Stimulated activated CD8-positive, alpha-beta memory T cell treated with anti-CD3 and anti-CD28 coated beads, Interleukin-15, amount 100 ng/mL, for 24 hours (primary cell): Measurements from ENCODE around the gene ZMIZ2.
"Not testable (repeated sequence)": the region's sequence is repeated elsewhere in the genome, so short reads cannot be mapped to it uniquely, and the experiment has no call there.

Experiments used
- DNase-seq: peaks from one replicate; pipeline ENCODE4 v3.0.0-alpha.2; 2020; ENCODE audit warnings: low read depth

The ZMIZ2 gene, protein sequence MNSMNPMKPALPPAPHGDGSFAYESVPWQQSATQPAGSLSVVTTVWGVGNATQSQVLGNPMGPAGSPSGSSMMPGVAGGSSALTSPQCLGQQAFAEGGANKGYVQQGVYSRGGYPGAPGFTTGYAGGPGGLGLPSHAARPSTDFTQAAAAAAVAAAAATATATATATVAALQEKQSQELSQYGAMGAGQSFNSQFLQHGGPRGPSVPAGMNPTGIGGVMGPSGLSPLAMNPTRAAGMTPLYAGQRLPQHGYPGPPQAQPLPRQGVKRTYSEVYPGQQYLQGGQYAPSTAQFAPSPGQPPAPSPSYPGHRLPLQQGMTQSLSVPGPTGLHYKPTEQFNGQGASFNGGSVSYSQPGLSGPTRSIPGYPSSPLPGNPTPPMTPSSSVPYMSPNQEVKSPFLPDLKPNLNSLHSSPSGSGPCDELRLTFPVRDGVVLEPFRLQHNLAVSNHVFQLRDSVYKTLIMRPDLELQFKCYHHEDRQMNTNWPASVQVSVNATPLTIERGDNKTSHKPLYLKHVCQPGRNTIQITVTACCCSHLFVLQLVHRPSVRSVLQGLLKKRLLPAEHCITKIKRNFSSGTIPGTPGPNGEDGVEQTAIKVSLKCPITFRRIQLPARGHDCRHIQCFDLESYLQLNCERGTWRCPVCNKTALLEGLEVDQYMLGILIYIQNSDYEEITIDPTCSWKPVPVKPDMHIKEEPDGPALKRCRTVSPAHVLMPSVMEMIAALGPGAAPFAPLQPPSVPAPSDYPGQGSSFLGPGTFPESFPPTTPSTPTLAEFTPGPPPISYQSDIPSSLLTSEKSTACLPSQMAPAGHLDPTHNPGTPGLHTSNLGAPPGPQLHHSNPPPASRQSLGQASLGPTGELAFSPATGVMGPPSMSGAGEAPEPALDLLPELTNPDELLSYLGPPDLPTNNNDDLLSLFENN

DNA sequence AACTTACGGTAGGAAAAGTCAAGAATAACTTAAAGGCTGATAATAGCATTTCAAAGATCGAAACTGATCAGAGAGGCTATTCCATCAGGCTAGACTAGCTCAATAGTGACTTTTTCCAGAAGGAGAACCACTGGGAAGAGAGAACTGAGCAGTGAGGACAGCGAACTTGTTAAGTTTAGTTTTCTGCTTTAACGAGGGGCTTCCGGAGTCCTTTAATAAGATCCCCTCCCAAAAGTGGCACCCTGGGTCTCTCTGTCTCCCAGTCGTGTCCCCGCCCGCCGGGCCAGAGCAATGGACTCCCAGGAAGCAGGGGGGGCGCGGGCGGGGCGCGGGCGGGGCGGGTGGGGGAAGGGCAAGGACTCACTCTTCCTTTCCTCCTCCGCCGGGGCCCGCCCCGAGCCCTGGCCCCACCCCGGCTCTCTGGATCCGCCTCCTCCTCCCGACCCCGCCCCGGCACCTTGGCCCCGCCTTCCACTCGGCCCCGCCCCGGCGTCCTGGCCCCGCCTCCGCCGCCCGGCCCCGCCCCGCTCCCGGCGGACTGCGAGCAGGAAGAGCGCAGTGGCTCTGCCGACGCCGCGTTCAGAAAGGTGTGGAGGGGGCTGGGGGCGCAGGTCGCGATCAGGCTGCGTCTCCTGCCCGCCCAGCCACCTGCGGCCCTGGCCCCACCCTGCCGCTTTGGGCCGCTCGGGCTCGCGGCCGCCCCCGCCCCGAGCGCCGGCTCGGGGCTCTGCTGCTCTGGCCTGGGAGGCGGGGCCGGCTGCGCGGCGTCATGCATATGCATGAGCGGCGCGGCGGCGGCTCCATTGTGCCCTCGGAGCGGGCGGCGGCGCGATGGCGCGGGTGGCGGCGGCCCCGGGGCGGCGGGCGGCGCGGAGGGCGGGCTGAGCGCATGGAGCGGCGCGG, at the start of gene ZMIZ2:
TSS of gene ZMIZ2 (plus strand) at position 803 of the 903 bp plus-strand sequence. CDS start 7,403 bp downstream, outside the sequence.
- peak; percentile 96 for DNase-seq

GRCh38 chr7:44699598-44699997, 49.0 kb upstream of the ZMIZ2 start:
- not testable (repeated sequence) for DNase-seq

DNA sequence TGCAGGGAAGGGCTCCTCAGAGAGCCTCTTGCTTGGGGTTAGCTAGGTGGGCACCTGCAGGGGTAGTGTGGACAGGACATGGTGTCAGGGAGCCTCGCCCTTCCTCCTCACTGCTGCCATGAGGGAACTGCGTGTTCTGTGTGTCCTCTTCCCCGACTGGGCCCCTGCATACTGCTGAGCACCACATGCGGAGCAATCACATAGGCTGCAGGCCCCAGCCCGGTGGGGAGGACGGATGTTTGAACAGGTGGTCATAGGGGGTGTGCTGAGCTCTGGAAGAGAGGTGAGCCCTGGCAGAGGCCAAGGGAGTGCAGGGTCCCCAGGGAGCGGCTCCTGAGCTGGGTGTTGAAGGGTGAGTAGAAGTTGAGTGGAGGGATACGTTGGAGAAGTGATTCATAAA, 48.3 kb upstream of the ZMIZ2 start:
- DNase-seq, result no peak

- not testable (repeated sequence) for DNase-seq
Observed at GRCh38 chr7:44703391-44703790, 45.3 kb upstream of the ZMIZ2 start.

GRCh38 chr7:44703921-44704320, 44.7 kb upstream of the ZMIZ2 start:
- DNase-seq, result no peak

DNA sequence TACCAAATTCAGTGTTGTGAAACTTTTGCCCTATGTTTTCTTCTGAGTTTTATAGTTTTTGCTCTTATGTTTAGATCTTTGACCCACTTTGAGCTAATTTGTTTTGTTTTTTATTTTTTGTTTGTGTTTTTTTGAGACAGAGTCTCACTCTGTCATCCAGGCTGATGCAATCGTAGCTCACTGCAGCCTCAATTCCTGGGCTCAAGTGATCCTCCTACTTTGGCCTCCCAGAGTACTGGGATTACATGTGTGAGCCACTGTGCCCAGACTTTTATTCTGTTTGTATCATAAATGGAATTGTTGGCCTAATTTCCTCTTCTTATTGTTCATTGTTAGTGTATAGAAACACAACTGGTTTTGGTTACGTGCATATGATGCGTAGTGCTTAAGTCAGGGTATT, 43.2 kb upstream of the ZMIZ2 start:
- DNase-seq, result no peak

- no peak for DNase-seq
Observed at GRCh38 chr7:44706788-44707557, 41.7 kb upstream of the ZMIZ2 start.

- no peak for DNase-seq
Observed at GRCh38 chr7:44707558-44708230, 41.0 kb upstream of the ZMIZ2 start.

DNA sequence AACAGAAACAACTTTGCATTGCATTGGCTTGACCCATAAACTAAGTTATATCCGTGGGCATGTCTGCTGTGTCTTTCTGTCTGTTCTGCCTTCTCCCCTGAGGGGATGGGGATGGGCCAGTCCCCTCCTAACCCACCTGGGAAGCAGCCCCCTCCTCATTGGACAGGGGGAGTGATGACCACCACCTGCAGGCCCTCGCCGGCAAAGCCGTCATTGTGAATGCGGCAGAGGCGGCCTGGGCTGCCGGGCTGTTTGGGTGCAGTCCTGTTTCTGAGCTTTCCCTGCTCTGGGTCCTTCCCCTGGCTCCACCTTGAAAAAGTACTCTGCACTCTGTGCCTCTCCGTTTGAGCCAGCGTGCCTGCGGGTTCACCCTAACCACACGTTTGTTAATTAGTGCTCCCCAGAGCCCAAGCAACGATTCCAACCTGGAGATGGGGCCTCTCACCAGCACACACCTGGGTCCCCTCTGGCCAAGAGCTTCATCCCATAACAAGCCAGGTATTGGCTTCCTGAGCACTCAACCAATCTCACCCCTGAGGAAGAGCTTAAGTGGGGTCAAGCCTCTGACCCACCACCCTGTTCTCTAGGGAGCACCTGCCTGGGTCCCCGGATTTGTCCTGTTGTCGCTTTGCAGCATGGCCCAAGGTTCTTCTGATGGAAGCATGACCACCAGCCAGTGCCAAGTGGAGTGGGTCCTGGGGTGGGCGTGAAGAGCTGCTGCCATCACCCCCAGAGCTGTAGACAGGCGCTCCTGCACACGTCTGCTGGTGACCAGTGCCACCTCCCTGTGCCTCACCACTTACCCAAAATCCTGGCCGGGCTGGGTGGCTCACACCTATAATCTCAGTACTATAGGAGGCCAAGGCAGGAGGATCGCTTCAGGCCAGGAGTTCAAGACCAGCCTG, 39.4 kb upstream of the ZMIZ2 start:
- no peak for DNase-seq

DNA sequence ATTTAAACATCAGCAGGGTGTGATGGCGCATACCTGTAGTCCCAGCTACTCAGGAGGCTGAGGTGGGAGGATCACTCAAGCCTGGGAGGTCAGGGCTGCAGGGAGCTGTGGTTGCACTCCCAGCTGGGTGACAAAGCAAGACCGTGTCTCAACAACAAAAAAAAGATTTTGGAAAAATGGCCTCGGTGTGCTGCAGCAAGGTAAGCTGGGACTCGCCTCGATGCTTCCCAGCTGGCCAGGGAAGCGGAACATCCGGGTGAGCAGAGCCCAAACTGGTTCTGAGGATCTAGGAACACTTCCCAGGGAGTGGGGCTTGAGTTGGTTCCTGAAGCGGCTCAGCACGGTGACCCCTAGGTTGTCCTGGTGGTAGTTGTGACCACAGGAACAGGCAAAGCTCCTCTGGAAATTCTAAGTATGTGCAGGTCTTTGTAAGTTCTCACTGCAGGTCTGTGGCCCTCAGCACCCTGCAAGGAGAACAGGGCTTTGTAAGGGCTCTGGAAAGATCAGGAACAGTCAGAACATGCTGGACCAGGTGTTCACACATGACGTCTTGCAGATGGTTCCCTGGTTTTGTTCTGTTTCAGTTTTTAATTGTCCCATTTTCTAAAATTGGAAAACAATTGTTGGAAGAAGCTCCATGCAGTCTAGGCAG, 38.6 kb upstream of the ZMIZ2 start:
- DNase-seq, result no peak

DNA sequence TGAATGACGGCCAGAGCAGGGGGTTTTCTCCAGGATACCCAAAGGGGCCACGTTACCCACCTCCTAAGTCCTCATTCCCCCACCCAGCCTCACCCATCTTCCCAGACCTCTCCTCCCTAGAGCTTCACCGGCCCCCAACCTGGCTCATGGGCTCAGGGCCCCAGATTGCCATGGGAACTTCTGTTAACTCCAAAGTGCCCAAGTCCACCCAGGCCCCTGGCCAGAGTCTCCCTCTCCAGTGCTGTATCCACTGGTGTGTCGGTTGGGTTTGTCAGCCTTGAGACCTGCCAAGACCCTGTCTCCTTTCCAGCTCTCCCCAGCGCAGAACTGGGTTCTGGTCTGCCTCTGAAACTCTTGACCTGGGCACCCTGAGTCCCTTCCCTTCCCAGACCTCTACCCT, 37.1 kb upstream of the ZMIZ2 start:
- no peak for DNase-seq

DNA sequence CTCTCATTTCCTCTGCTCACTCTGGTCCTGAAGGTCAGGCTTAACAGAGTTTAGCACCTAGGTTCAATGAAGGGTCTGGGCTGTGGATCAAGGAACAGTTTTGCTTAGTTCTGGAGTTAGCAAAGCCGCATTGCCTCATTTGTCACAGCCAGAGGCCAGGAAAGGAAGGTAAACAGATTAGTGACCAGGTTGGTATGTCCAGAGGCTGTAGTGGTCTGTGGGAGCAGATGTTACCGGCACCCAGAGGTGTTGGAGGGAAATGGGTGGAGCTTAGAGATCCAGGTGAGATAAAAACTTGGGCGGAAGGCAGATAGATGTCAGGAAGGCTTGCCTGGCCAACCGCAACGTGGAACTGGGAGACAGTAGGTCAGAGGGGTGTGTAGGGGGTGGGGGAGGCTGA, 36.6 kb upstream of the ZMIZ2 start:
- no peak for DNase-seq

DNA sequence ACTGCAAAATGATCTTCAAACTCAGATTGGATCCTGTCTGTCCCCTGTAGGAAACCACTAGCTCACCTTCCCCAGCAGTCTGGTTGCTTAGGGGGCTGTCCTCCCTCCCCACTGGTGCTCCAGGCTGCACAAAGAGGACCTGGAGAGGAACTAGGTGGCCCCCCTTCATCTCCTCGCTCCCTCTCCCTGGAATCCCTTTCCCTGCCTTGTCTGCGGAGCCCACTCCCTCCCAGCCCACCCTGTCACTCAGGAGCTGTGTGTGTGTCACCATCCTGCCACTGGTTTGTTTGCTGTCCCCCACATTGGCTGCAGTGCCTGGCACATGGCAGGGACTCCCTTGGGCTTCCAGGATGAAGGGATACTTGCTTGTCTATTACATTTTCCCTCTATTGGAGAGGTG, 35.5 kb upstream of the ZMIZ2 start:
- DNase-seq, result no peak

DNA sequence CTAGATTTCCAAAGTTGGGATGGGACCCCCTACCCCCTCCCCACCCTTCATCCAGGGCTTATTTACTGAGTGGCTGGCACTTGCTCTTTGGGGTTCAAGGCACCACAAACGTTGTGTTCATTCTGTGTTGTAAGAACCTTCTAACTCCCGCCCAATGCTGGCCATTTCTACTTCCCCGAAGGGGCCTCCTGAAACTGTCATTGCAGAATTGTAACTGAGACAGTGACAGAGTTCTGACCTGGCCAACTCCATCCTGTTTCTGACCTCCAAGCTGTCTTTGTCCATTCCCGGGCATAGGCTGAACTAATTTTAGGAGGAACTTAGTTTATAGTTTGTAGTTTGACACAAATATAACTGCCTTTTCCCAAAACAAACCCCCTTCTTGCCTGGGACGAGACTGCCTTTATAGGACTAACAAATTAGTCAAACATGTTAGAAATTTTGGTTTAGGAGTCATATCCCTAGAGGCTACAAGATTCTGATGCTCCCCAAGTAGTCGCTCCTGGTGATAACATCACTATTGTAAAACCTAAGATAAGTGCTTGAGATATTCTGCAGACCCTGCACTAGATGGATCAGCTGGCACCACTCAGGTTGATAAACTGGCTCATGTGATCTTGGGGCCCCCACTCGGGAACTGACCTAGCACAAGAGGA, 34.8 kb upstream of the ZMIZ2 start:
- DNase-seq, result no peak

GRCh38 chr7:44716205-44716604, 32.4 kb upstream of the ZMIZ2 start:
- no peak for DNase-seq

- DNase-seq, result no peak
Observed at GRCh38 chr7:44720301-44720700, 28.3 kb upstream of the ZMIZ2 start.

- no peak for DNase-seq
Observed at GRCh38 chr7:44724276-44724675, 24.4 kb upstream of the ZMIZ2 start.

DNA sequence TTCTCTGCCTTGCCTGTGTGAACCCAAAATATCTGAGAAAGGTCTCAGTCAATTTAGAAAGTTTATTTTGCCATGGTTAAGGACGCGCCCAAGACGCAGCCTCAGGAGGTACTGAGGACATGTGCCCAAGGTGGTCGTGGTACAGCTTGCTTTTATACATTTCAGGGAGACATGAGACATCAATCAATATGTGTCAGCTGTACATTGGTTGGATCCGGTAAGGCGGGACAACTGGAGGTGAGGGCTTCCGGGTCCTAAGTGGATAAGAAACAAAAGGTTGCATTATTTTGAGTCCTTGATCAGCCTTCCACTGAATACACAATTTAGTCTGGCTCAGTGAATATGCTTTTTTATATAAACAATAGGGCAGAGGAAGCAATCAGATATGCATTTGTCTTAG, 22.4 kb upstream of the ZMIZ2 start:
- not testable (repeated sequence) for DNase-seq
